ENCODE results near the gene MARK3. TPM values are rescaled to one million over a fixed set of nuclear protein-coding genes. Genes with fewer than 3 reads are reported as not detected.

Gene MARK3
- total and polyA plus RNA-seq, 2 of the 13 experiments (the other 11 are each of a cell fraction or from before 2014, with no cell fraction given): 47.7 to 56.6 TPM

- TF ChIP-seq ZNF512 (CRISPR knock-in tag; IDR thresholded peaks at IDR 0.05): no peak
- no peak for TF ChIP-seq CBX1 (IDR thresholded peaks at IDR 0.05; ENCODE audit: low read depth)
- 0 out of 2 replicates have a peak, but pooled peaks have one; percentile 24 for TF ChIP-seq KLF13 (CRISPR knock-in tag; IDR thresholded peaks at IDR 0.05)
- TF ChIP-seq, protein P1, sequence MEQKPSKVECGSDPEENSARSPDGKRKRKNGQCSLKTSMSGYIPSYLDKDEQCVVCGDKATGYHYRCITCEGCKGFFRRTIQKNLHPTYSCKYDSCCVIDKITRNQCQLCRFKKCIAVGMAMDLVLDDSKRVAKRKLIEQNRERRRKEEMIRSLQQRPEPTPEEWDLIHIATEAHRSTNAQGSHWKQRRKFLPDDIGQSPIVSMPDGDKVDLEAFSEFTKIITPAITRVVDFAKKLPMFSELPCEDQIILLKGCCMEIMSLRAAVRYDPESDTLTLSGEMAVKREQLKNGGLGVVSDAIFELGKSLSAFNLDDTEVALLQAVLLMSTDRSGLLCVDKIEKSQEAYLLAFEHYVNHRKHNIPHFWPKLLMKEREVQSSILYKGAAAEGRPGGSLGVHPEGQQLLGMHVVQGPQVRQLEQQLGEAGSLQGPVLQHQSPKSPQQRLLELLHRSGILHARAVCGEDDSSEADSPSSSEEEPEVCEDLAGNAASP (CRISPR knock-in tag; IDR thresholded peaks at IDR 0.05; ENCODE audit: borderline replicate concordance): peak; percentile 70; the same call in 1 of the 2 replicates
- TF ChIP-seq RELA (CRISPR knock-in tag; IDR thresholded peaks at IDR 0.05): no peak
- no peak for TF ChIP-seq U2AF2 (IDR thresholded peaks at IDR 0.05; ENCODE audit: low read depth, low read length)
- TF ChIP-seq ZNF281 (CRISPR knock-in tag; IDR thresholded peaks at IDR 0.05; ENCODE audit: borderline replicate concordance): no peak; the same call in 1 of the 2 replicates
- 0 out of 2 replicates have a peak, but pooled peaks have one; percentile 41 for TF ChIP-seq RFXANK (CRISPR knock-in tag; IDR thresholded peaks at IDR 0.05)
- no peak for TF ChIP-seq KLF9 (CRISPR knock-in tag; IDR thresholded peaks at IDR 0.05; ENCODE audit: low read depth)
- peak; percentile 29 for TF ChIP-seq IKZF4 (CRISPR knock-in tag; IDR thresholded peaks at IDR 0.05; ENCODE audit: borderline replicate concordance, low read depth, not compliant biosample characterization)
- no peak for TF ChIP-seq MXD3 (CRISPR knock-in tag; IDR thresholded peaks at IDR 0.05)
- no peak; the same call in 1 of the 2 replicates for TF ChIP-seq SP5 (CRISPR knock-in tag; IDR thresholded peaks at IDR 0.05; ENCODE audit: borderline replicate concordance, low read depth)
- no peak for TF ChIP-seq ZNF556 (CRISPR knock-in tag; IDR thresholded peaks at IDR 0.05; ENCODE audit: borderline replicate concordance)
- TF ChIP-seq ZNF589 (CRISPR knock-in tag; conservative IDR thresholded peaks at IDR 0.05): no peak
- TF ChIP-seq JUND (CRISPR knock-in tag; IDR thresholded peaks at IDR 0.05): no peak
- no peak for TF ChIP-seq GATA4 (IDR thresholded peaks at IDR 0.05; ENCODE audit: borderline replicate concordance, low read depth)
- no peak for TF ChIP-seq NKX3-1 (CRISPR knock-in tag; IDR thresholded peaks at IDR 0.05)
- no peak for TF ChIP-seq NR3C1 (CRISPR knock-in tag; IDR thresholded peaks at IDR 0.05)
- TF ChIP-seq ZNF253 (CRISPR knock-in tag; IDR thresholded peaks at IDR 0.05; ENCODE audit: borderline replicate concordance): no peak
- no peak for TF ChIP-seq SMARCC2 (IDR thresholded peaks at IDR 0.05)
- TF ChIP-seq, protein P2, sequence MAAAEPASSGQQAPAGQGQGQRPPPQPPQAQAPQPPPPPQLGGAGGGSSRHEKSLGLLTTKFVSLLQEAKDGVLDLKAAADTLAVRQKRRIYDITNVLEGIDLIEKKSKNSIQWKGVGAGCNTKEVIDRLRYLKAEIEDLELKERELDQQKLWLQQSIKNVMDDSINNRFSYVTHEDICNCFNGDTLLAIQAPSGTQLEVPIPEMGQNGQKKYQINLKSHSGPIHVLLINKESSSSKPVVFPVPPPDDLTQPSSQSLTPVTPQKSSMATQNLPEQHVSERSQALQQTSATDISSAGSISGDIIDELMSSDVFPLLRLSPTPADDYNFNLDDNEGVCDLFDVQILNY (CRISPR knock-in tag; conservative IDR thresholded peaks at IDR 0.05): no peak
Observed at GRCh38 chr14:103549361-103550311, 164.4 kb downstream of the MARK3 start (continued).
